Body of pancreas (tissue), 2 donors: ENCODE data around the gene MMP19. TPM values are rescaled to one million over a fixed set of nuclear protein-coding genes. Genes with fewer than 3 reads are reported as not detected.

ENCODE experiments used
- total RNA-seq, 2 donors: library from RNA; depleted of rRNA; stranded (reverse); fragments of >200 nt; gene quantifications; one replicate each; pipeline ENCODE4 v1.1.0, GENCODE V29; 2016

MMP19 gene
- total RNA-seq, 2 donors from 2014 or later: 3.4 to 23.4 TPM

Other genes with a start within 250 kb of the MMP19 start
- gene OR10P1, start 206.0 kb downstream of the MMP19 start, total RNA-seq: not detected
- gene ITGA7, start 135.0 kb downstream of the MMP19 start, total RNA-seq: 10 to 100 TPM; 11.4 to 52.1 TPM
- 100 to 1,000 TPM in 1 of 2 donors, 10 to 100 TPM in 1; 86.1 to 105 TPM for gene BLOC1S1, start 126.9 kb downstream of the MMP19 start, total RNA-seq
- 10 to 100 TPM in 1 of 2 donors, 1 to 10 TPM in 1; 4.2 to 20.4 TPM for gene RDH5, start 122.5 kb downstream of the MMP19 start, total RNA-seq
- 100 to 1,000 TPM; 341 to 511 TPM for gene CD63, start 113.9 kb downstream of the MMP19 start, total RNA-seq
- under 1 TPM; 0.33 to 0.78 TPM for gene GDF11, start 99.8 kb downstream of the MMP19 start, total RNA-seq
- 10 to 100 TPM; 23.1 to 51.7 TPM for gene SARNP, start 25.2 kb downstream of the MMP19 start, total RNA-seq
- 10 to 100 TPM in 1 of 2 donors, 1 to 10 TPM in 1; 6.0 to 12.5 TPM for gene ORMDL2, start 24.9 kb downstream of the MMP19 start, total RNA-seq
- 10 to 100 TPM; 20.2 to 34.3 TPM for gene DNAJC14, start 13.3 kb downstream of the MMP19 start, total RNA-seq
- gene PYM1, start 85.0 kb upstream of the MMP19 start, total RNA-seq: 10 to 100 TPM; 21.5 to 26.0 TPM
- gene DGKA, start 88.2 kb upstream of the MMP19 start, total RNA-seq: 100 to 1,000 TPM in 1 of 2 donors, 10 to 100 TPM in 1; 33.3 to 128 TPM
- gene PMEL, start 123.1 kb upstream of the MMP19 start, total RNA-seq: 1 to 10 TPM; 1.6 to 2.6 TPM
- gene CDK2, start 123.9 kb upstream of the MMP19 start, total RNA-seq: 10 to 100 TPM in 1 of 2 donors, 1 to 10 TPM in 1; 8.8 to 12.5 TPM
- 10 to 100 TPM; 28.3 to 33.9 TPM for gene RAB5B, start 131.1 kb upstream of the MMP19 start, total RNA-seq
- 10 to 100 TPM; 10.6 to 20.8 TPM for gene SUOX, start 154.3 kb upstream of the MMP19 start, total RNA-seq
- gene IKZF4, start 178.1 kb upstream of the MMP19 start, total RNA-seq: 1 to 10 TPM; 2.6 to 7.6 TPM
- gene RPS26, start 199.0 kb upstream of the MMP19 start, total RNA-seq: 100 to 1,000 TPM; 215 to 405 TPM
- 10 to 100 TPM; 72.9 to 74.8 TPM for gene ERBB3, start 237.2 kb upstream of the MMP19 start, total RNA-seq